ENCODE data around the gene CFHR2. TPM values are rescaled to one million over a fixed set of nuclear protein-coding genes. Genes with fewer than 3 reads are reported as not detected.
"Not testable (repeated sequence)": the region's sequence is repeated elsewhere in the genome, so short reads cannot be mapped to it uniquely, and the experiment has no call there.

CFHR2 gene
- not detected for total RNA-seq

DNA sequence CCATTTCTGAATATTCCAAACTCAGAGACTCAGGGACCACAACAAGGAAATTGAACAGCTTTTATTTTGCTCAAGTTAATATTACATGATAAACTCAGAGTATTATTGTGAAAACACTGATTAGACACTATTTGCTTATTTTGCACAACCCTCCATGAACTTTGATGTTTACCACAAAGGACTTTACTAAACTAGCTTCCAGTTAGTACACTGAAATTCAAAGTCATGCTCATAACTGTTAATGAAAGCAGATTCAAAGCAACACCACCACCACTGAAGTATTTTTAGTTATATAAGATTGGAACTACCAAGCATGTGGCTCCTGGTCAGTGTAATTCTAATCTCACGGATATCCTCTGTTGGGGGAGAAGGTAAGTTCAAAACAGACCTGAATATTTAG, at the start of gene CFHR2:
CFHR2 (plus strand) TSS at position 171 of the 400 bp plus-strand sequence; CDS start at position 314, 143 bp downstream.
- ATAC-seq; DNase-seq (ENCODE audit: low spot score in 2 of 2); H3K36me3 Mint-ChIP-seq; H3K27ac Mint-ChIP-seq: not testable (repeated sequence)
- peaks cover 0 to 13% of the 10 kb centered on the region in 2 donors for H3K9me3 Mint-ChIP-seq

- DNase-seq (ENCODE audit: low spot score in 2 of 2): no peak
- no peak for ATAC-seq
- Mint-ChIP-seq H3K27ac (no peak overlapping the region), H3K36me3 (no peaks in the 10 kb centered on the region), H3K9me3 (no peaks in the 10 kb centered on the region)
These were observed 47.2 kb upstream of the CFHR2 start for GRCh38 chr1:196896355-196896754.

DNA sequence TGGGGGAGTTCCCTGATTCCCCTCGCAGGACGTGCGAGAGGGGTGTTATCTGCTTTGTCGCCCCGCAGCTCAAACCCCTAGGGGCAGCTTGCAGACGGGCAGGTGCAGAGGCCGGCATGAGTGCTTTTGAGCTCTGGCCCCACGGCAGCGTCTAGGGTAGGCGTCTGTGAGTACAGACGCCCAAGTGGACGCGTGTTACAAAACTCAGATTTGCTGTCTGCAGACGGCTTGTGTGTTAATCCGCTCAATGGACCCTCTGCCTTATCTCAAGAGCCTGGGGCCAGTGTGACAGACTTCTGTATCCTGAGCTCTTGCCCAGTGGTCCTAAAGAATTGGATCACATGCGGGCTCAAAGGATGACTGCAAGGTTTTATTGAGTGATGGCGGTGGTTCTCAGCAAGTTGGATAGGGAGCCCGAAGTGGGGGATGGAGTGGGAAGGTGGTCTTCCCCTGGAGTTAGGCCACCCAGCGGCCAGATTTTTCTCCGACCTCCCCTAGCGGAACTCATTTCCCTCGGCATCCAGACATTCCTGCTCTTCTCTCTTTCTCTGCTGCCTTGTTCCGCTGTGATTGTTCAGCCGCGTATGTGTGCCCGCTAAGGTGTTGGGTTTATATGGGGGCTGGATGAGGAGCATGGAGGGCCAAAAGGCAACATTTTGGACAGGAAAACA, 46.2 kb upstream of the CFHR2 start:
- ATAC-seq (no peak), DNase-seq (ENCODE audit: low spot score in 2 of 2) (no peak)
- Mint-ChIP-seq H3K9me3 (no peaks in the 10 kb centered on the region), H3K27ac (no peak overlapping the region), H3K36me3 (no peaks in the 10 kb centered on the region)

DNA sequence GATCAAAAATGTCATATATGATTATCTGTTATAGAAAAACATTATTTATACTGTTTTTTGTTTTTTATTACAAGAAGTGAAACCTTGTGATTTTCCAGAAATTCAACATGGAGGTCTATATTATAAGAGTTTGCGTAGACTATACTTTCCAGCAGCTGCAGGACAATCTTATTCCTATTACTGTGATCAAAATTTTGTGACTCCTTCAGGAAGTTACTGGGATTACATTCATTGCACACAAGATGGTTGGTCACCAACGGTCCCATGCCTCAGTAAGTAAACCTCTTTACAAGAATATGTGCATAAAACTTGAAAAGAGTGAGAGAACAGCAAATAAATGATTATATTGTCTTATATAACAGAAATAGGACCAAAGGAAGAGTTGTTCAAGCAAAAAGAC, 41.2 kb upstream of the CFHR2 start:
- Mint-ChIP-seq H3K9me3 (no peaks in the 10 kb centered on the region), H3K27ac (no peak overlapping the region), H3K36me3 (no peaks in the 10 kb centered on the region)
- ATAC-seq (no peak), DNase-seq (ENCODE audit: low spot score in 2 of 2) (no peak)

DNA sequence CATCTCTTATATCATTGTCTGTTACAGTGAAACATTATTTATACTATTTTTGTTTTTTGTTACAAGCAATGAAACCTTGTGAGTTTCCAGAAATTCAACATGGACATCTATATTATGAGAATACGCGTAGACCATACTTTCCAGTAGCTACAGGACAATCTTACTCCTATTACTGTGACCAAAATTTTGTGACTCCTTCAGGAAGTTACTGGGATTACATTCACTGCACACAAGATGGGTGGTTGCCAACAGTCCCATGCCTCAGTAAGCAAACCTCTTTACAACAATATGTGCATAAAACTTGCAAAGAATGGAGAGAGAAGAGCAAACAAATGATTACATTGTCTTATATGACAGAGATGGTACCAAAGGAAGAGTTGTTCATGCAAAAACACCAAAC, 33.3 kb upstream of the CFHR2 start:
- DNase-seq (ENCODE audit: low spot score in 2 of 2) (no peak), ATAC-seq (no peak)
- Mint-ChIP-seq H3K9me3 (no peaks in the 10 kb centered on the region), H3K36me3 (no peaks in the 10 kb centered on the region), H3K27ac (no peak overlapping the region)

GRCh38 chr1:196912283-196912682, 31.3 kb upstream of the CFHR2 start:
- not testable (repeated sequence) for H3K36me3 Mint-ChIP-seq; DNase-seq (ENCODE audit: low spot score in 2 of 2); H3K27ac Mint-ChIP-seq; H3K9me3 Mint-ChIP-seq; ATAC-seq

- peaks cover 11 to 13% of the 10 kb centered on the region in 2 donors for H3K9me3 Mint-ChIP-seq
- ATAC-seq; H3K27ac Mint-ChIP-seq; DNase-seq (ENCODE audit: low spot score in 2 of 2); H3K36me3 Mint-ChIP-seq: not testable (repeated sequence)
These were observed 16.7 kb upstream of the CFHR2 start for GRCh38 chr1:196926839-196927238.

DNA sequence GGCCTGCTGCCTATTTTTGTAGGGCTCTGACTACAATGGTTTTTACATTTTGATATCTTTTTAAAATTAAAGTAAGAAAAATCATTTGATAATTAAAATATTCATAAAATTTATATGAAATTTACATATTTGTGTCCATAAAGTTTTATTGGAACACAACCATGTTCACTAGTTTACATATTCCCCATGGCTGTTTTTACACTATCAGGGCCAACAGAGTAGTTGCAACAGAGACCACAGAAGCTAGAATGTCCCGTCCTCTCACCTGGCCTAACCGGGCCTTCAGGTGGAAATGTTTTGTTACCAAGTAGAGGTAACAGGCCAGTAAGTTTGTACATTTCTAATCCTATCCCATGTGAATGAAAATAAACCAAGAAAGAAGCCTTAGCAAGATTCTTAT, 10.7 kb upstream of the CFHR2 start:
- not testable (repeated sequence) for H3K9me3 Mint-ChIP-seq; ATAC-seq; H3K36me3 Mint-ChIP-seq; H3K27ac Mint-ChIP-seq; DNase-seq (ENCODE audit: low spot score in 2 of 2)

GRCh38 chr1:196933531-196934189, 9.9 kb upstream of the CFHR2 start:
- H3K9me3 Mint-ChIP-seq: peaks cover 5 to 7% of the 10 kb centered on the region in 2 donors
- H3K27ac Mint-ChIP-seq: no peak overlapping the region
- ATAC-seq: no peak
- DNase-seq (ENCODE audit: low spot score in 2 of 2): peak in 1 of 2 donors; percentile 54
- no peaks in the 10 kb centered on the region for H3K36me3 Mint-ChIP-seq

DNA sequence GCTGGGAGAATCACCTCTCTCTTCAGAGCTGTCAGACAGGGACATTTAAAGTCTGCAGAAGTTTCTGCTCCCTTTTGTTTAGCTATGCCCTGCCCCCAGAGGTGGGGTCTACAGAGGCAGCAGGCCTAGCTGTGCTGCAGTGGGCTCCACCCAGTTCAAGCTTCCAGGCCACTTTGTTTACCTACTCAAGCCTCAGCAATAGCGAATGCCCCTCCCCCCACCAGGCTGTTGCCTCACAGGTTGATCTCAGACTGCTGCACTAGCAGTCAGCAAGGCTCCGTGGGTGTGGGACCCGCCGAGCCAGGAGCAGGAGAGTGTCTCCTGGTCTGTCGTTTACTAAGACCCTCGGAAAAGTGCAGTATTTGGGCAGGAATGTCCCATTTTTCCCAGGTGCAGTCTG, 2.1 kb upstream of the CFHR2 start:
- H3K27ac Mint-ChIP-seq; ATAC-seq; H3K36me3 Mint-ChIP-seq; DNase-seq (ENCODE audit: low spot score in 2 of 2): not testable (repeated sequence)
- H3K9me3 Mint-ChIP-seq: peaks cover 0 to 14% of the 10 kb centered on the region in 2 donors

DNA sequence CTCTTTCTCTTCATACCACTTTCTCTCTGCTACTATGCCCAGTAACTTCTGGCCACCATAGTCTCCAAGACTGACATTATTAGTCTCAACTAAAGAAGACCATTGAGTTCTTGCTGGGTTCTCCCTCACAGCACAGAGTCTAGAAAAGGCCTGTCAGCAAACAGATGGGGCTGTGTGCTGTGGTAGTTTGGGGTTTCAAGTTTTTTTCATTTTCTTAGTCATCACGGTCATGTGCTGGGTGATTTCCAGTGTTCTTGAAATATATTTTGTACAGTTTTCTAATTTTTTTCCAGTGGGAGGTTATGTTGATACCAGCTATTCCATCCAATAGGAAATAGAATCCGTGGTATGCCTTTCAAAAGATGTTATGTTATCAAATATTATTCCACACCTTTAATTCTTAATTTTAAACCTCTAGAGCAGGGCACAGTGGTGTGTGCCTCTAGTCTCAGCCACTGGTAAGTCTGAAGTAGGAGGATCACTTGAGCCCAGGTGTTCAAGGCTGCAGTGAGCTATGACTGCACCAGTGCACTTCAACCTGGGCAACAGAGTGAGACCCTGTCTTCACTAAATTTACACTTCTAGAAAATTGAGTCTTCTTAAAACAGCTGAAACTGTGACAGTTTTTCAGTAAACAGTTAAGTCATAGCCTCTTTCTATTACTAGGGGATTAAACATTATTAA, 8.3 kb downstream of the CFHR2 start:
- ATAC-seq: no peak
- H3K36me3 Mint-ChIP-seq: no peaks in the 10 kb centered on the region

DNA sequence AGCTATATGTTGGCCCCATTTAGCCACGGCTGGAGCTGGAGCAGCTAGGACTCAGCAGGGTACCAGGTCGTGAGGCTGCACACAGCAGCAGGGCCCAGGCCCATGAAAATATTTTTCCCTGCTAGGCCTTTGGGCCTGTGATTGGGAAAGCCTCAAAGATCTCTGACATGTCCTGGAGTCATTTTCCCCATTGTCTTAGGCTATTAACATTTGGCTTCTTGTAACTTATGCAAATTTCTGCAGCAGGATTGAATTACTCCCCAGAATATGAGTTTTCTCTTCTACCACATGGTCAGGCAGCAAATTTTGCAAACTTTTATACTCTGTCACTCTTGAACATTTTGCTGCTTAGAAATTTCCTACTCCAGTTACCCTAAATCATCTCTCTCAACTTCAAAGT, 11.2 kb downstream of the CFHR2 start:
- Mint-ChIP-seq H3K36me3 (no peaks in the 10 kb centered on the region), H3K27ac (no peak overlapping the region), H3K9me3 (peaks cover 0 to 7% of the 10 kb centered on the region in 2 donors)
- DNase-seq (ENCODE audit: low spot score in 2 of 2): no peak
- no peak for ATAC-seq

More for the DNA sequence above, 8.3 kb downstream of the CFHR2 start:
- DNase-seq (ENCODE audit: low spot score in 2 of 2): no peak
- no peak overlapping the region for H3K27ac Mint-ChIP-seq
- H3K9me3 Mint-ChIP-seq: peaks cover 0 to 7% of the 10 kb centered on the region in 2 donors

DNA sequence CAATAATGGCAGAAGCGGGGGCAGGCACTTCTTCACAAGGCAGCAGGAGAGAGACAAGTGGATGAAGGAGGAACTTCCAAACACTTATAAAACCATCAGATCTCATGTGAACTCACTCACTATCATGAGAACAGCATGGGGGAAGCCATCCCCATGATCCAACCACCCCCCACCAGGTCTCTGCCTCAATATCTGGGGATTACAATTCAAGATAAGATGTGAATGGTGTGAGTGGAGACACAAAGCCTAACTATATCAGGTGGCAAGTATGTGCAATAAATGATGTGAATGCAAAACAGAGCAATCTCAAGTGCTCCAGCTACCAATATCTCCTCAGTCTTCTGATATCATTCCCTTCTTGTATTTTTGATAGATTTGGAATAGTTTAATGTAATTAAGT, 12.4 kb downstream of the CFHR2 start:
- Mint-ChIP-seq H3K27ac (no peak overlapping the region), H3K36me3 (no peaks in the 10 kb centered on the region), H3K9me3 (peaks cover 0 to 7% of the 10 kb centered on the region in 2 donors)
- ATAC-seq (no peak), DNase-seq (ENCODE audit: low spot score in 2 of 2) (no peak)

DNA sequence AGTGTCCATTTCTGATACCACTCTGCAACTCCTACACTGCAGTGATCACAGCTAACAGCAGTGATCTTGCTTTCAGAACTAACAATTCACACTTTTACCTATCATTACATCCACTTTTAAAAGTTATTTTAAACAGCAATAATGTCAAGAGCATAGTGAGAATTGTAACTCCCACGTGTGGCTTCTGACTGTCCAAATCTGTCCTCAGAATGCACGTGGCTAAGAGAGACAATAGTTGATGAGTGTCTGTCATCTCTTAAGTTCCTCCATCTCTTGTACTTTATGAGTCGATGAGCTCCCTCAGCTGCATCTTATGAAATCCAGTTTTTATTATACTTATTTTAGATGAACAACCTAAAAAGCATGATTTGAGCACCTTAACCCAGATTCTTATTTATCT, 17.3 kb downstream of the CFHR2 start:
- no peak overlapping the region for H3K27ac Mint-ChIP-seq
- H3K9me3 Mint-ChIP-seq: no peaks in the 10 kb centered on the region
- ATAC-seq (no peak), DNase-seq (ENCODE audit: low spot score in 2 of 2) (no peak)
- H3K36me3 Mint-ChIP-seq: no peaks in the 10 kb centered on the region

DNA sequence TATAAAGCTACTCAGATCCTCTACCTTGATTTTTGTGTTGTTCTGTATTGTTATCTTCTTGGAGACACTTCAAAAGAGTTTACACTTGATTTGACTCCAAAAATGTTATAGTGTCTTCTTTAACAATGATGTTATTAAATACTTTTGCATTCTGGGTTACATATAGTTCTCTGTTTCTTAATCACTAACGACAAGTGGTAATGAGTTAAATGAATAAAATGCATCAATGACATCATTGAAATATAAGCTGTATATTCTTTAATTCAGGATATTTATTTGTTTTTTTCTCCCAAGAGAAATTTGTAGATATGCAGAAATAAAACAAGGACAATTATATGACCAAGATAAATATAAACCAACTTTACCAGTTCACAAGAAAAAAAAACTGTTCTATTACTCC, 26.6 kb downstream of the CFHR2 start:
- no peaks in the 10 kb centered on the region for H3K9me3 Mint-ChIP-seq
- H3K27ac Mint-ChIP-seq: no peak overlapping the region
- no peaks in the 10 kb centered on the region for H3K36me3 Mint-ChIP-seq
- ATAC-seq (no peak), DNase-seq (ENCODE audit: low spot score in 2 of 2) (no peak)

GRCh38 chr1:196976278-196976677, 32.7 kb downstream of the CFHR2 start:
- no peak for DNase-seq (ENCODE audit: low spot score in 2 of 2)
- no peaks in the 10 kb centered on the region for H3K9me3 Mint-ChIP-seq
- ATAC-seq: no peak
- no peak overlapping the region for H3K27ac Mint-ChIP-seq
- no peaks in the 10 kb centered on the region for H3K36me3 Mint-ChIP-seq

DNA sequence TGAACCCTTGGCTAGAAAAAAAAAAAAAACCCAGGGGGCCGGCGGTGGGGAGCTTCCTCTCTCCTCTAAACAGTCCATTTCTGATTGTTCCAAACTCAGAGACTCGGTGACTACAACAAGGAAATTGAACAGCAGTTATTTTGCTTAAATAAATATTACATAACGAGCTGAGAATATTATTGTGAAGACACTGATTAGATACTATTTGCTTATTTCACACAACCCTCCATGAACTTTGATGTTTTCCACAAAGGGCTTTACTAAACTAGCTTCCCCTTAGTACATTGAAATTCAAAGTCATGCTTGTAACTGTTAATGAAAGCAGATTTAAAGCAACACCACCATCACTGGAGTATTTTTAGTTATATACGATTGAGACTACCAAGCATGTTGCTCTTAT, 33.7 kb downstream of the CFHR2 start, which contains the start of gene CFHR5:
CFHR5 (plus strand) TSS at position 279 of the 400 bp plus-strand sequence; CDS start at position 388, 109 bp downstream.
- no peak for DNase-seq (ENCODE audit: low spot score in 2 of 2)
- ATAC-seq: no peak
- H3K9me3 Mint-ChIP-seq: no peaks in the 10 kb centered on the region
- no peaks in the 10 kb centered on the region for H3K36me3 Mint-ChIP-seq
- H3K27ac Mint-ChIP-seq: no peak within 1 kb of the TSS

Measured in activated naive CD4-positive, alpha-beta T cell treated with anti-CD3 and anti-CD28 coated beads, Interleukin-2, amount 50 U/mL, for 72 hours (primary cell).